ENCODE measurements around the gene GLB1L2.
"Not testable (repeated sequence)": the region's sequence is repeated elsewhere in the genome, so short reads cannot be mapped to it uniquely, and the experiment has no call there.

Gene GLB1L2

GRCh38 chr11:134331354-134332188, at the start of gene GLB1L2:
Gene GLB1L2 (plus strand): TSS chr11:134331988. CDS start chr11:134332062, 74 bp downstream.
- DNase-seq (ENCODE audit: low read depth), result no peak

DNA sequence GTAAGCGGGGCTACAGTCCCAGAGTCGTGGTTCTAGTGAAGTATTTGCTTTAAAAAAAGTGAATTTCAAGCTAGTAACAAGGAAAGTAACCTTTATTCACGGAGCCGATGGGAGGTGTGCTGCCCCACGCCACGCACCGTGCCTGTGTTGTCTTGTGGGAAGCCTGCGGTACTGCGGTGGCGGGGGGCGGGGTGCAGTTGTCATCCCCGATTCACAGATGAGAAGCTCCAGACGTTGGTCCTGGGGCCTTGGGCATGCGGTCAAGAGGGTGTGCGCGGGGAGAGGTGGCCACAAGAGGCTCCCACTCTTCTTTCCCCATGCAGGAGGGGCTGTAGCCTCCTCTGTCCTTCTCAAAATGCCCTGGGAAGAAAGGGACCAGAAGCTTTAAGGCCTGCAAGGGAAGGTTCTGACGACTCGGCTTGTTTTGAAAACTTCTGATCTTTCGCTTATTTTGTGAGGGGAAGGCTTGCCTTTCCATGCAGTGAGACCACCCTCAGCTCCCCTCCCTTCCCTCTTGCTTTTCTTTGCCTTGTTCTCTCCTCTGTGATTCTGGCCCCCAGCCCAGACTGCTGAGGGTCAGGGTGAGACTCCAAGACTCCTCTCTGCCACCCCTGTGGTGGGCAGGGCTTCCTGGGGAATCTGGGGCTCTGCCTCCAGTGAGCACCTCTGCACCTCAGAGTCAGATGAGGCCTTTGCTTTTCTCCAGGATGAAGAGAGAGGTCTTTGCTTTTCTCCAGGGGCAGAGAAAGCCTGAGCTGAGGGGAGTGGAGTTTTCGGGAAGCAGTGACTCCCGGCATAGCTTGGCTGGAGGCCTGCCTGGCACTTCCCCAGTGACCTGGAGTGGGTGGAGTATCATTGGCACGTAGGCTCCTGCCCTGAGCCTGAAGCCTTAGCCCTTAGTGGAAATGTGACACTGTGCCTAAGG, 49.4 kb upstream of the GLB1L2 start:
- no peak for DNase-seq (ENCODE audit: low read depth)

- DNase-seq (ENCODE audit: low read depth), result no peak
These were observed 48.1 kb upstream of the GLB1L2 start for GRCh38 chr11:134283461-134284230.

DNA sequence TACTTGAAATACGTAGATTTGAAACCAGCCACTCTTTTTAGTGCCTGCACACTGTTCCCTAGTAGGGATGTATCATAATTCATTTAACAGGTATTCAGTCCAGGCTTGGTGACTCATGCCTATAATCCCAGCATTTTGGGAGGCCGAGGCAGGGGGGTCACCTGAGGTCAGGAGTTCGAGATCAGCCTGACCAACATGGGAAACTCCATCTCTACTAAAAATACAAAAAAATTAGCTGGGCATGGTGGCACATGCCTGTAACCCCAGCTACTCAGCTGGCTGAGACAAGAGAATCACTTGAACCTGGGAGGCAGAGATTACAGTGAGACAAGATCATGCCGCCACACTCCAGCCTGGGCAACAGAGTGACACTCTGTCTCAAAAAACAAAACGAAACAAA, 47.4 kb upstream of the GLB1L2 start:
- not testable (repeated sequence) for DNase-seq (ENCODE audit: low read depth)

DNA sequence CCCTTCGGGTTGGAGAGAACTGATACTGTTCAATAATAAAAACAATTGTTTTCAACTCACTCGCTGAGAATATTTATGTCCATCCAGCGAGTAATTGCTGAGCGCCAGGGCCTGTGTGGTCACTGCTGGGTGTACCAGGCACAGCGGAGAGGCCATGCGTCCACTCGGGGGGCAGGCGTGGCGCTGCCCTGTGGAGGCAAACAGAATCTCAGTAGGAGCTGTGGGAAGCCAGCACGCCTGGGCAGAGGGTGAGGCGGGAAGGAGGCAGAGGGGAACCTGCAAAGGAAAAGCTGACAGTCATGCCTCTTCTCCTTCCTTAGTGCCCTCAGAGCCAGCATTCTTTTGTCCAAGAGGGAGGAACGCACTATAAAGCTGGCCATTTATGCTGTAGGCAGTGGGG, 44.2 kb upstream of the GLB1L2 start:
- no peak for DNase-seq (ENCODE audit: low read depth)

DNA sequence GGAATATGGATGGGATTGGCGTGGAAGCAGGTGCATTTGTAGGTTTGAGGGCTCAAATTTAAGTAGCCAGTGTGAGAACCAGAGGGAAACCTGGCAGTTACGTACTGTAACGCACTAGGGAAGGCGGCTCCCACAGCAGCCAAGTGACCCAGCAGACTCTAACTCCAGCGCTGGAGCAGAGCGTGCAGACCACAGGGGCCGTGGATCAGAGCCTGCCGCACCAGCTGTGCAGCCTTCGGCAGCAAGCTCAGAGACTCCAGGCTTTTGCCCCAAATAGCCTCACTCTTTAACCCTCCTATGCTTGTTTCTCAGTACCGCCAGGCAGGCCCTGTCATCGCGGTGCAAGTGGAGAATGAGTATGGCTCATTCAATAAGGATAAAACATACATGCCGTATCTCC, 43.3 kb upstream of the GLB1L2 start:
- DNase-seq (ENCODE audit: low read depth), result no peak

DNA sequence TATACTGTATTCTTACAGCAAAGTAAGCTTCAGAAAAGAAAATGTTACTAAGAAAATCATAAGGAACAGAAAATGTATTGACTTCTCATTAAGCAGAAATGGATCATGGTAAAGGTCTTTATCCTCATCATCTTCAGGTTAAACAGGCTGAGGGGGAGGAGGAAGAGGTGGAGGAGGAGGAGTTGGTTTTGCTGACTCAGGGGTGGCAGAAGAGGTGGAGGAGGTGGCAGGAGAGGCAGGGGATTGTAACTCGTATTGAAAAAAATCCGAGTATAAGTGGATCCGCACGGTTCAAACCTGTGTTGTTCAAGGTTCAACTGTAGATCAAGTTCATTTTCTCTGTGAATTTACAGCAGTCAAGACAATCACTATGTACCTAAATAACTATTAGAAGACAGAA, 42.6 kb upstream of the GLB1L2 start:
- no peak for DNase-seq (ENCODE audit: low read depth)

GRCh38 chr11:134289789-134290188, 42.0 kb upstream of the GLB1L2 start:
- DNase-seq (ENCODE audit: low read depth), result no peak

DNA sequence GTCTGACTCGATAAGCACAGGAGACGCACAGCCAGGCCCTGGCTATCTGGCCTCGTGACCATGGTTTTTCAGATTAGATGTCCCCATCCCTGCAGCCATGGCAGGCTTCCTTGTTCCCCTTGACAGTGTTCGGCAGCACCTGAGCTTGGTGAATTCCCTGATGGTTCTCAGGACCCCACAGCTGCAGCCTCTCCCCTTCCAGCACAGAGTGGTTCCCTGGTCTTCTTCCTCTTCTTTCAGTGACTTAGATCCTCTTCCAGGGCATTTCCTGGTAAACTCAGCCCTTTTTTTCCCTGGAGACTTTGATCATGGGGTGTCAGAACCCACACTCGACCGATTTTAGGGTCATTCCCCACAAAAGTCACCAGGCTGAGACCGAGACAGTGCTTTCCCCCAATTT, 41.1 kb upstream of the GLB1L2 start:
- DNase-seq (ENCODE audit: low read depth), result no peak

DNA sequence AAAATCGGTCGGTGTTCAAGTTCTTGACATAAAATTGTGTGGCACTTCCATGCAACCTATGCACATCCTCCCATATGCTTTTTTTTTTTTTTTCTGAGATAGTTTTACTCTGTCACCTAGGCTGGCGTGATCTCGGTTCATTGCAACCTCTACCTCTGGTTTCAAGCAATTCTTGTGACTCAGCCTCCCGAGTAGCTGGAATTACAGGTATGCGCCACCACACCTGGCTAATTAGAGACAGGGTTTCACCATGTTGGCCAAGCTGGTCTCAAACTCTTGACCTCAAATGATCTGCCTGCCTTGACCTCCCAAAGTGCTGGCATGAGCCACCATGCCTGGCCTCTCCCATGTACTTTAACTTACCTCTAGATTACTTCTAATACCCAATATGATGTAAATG, 40.6 kb upstream of the GLB1L2 start:
- DNase-seq (ENCODE audit: low read depth), result no peak

DNA sequence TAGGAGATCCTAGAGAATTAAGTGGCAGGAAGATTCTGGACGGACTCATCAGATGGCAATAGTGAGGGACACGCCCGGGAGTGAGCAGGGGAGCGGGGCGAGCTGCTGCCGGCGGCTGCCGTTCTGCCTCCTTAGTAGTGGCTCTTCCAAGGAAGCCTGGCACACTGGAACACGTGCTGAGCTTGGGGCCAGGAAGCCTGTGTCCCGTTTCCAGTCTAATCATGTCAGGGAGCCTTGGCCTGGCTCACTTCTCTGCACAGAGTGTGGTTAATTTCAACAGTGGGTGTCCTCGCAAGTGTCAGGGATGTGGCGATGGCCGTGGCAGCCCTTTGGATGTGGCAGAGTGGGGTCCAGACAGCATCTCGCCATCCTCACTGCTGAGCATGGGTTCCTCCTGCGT, 39.1 kb upstream of the GLB1L2 start:
- DNase-seq (ENCODE audit: low read depth), result no peak

DNA sequence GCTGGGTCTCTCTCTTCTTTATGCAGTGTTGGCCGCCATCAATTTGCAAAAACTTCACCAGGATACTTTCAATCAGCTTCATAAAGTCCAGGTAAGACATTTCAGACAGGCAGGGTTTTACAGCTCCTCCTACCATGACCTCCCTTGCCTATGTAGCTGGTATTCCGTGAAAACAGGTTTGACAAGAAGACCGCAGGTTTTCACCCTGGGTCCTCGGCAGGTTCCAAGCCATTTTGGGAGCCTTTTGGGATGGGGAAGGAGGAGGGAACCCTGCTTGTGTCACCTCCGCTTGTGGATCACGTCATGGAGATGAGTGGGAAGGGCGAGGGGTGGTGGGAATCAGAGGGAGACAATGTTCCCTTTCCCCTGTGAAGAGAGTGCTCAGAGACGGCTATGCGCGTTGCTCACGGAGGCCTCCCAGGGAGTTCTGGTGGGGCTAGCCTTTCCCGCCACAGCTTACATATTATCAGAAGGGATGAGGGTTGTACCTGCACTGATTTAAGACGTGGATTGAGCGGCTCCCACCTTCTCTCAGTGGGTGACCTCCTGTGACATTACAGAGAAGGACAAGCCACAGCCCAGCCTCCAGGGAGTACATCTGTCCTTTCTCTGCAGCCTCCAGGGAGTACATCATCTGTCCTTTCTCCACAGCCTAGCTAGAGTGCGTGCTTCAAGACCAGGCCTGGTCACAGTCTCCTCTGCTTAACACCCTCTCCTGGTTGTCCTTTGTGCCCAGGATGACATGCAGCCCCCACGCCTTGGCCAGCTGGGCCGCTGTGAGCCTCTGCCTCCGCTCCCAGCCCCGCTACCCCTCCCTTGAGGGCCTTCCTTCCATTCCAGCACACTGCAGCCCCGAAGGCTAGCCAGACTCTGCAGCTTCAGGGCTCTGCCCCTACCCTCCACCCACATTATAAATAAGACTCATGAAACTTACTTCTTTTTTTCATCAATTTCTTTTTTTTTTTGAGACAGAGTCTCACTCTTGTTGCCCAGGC, 38.4 kb upstream of the GLB1L2 start:
- no peak for DNase-seq (ENCODE audit: low read depth)

GRCh38 chr11:134294664-134295063, 37.1 kb upstream of the GLB1L2 start:
- DNase-seq (ENCODE audit: low read depth), result no peak

DNA sequence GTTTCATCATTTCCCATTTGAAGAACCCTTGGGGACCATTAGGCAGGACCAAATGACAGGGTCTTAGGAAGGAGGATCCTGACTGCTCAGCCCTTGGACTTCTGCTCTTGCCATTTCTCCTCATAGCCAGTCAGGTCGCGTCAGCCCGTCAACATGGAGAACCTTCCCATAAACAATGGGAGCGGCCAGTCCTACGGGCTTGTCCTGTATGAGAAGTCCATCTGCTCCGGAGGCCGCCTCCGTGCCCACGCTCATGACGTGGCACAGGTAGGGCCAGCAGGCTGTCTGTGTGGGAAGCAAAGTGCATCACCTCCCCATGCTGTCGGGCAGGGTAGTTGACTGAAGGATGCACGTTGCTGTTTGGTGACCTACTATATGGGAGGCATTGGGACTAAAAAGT, 19.6 kb upstream of the GLB1L2 start:
- DNase-seq (ENCODE audit: low read depth), result no peak

- no peak for DNase-seq (ENCODE audit: low read depth)
These were observed 19.0 kb upstream of the GLB1L2 start for GRCh38 chr11:134312807-134313206.

GRCh38 chr11:134313379-134313778, 18.4 kb upstream of the GLB1L2 start:
- no peak for DNase-seq (ENCODE audit: low read depth)

DNA sequence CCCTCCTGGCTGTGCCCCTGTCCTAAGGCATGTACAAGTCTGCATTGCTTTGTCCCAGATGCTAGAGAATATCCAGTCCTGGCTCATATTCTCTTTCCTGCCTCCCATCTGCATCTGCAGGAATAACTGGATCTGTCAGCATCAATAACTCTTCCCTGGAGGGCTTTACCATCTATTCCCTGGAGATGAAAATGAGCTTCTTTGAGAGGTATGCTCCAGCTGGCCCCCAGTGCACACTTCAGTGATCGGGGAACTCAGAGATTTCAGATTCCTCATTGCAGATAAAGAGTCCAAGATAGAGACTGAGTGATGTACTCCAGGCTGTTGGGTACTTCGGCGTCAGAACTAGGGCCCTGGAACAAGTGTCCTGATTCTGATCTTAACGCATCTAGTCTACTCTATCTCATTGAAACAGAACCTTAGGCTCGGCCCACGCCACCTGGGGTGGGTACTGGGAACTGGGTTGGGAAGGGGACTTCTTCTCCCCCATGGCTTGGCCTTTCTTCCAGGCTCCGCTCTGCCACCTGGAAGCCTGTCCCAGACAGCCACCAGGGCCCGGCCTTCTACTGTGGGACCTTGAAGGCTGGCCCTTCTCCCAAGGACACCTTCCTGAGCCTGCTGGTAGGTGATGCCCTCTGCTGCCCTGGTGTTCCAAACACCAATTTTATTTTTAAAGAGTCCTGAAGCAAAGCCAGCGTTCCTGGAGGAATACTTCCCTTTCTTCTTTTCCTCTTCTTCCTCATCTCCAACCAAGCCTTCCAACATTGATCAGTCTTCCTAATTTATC, 17.8 kb upstream of the GLB1L2 start:
- no peak for DNase-seq (ENCODE audit: low read depth)

DNA sequence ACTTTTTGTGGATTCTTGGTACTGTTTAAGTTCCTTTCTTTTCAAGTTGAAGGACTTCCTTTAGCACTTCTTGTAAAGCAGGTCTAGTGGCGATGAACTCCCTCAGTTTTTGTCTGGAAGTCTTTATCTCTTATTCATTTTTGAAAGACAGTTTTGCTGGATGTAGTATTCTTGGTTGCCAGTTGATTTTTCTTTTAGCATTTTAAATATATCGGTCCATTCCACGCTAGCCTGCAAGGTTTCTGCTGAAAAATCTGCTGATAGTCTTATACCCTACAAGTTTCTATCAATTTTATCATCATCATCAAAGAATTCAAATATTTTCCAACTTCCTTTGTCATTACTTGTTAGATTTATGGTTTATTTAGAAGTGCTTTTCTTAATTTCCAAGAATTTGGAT, 14.7 kb upstream of the GLB1L2 start:
- no peak for DNase-seq (ENCODE audit: low read depth)

DNA sequence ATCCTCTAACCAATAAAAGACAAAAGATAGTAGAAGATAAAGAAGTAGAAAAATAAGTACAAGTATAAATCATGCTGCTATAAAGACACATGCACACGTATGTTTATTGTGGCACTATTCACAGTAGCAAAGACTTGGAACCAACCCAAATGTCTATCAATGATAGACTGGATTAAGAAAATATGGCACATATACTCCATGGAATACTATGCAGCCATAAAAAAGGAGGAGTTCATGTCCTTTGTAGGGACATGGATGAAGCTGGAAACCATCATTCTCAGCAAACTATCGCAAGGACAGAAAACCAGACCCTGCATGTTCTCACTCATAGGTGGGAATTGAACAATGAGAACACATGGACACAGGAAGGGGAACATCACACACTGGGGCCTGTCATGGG, 10.4 kb upstream of the GLB1L2 start:
- DNase-seq (ENCODE audit: low read depth), result not testable (repeated sequence)

- DNase-seq (ENCODE audit: low read depth), result no peak
These were observed 9.2 kb upstream of the GLB1L2 start for GRCh38 chr11:134322553-134322952.
